Measurements from ENCODE around the gene MUC5AC. TPM values are rescaled to one million over a fixed set of nuclear protein-coding genes. Genes with fewer than 3 reads are reported as not detected.

The MUC5AC gene
- total RNA-seq, 1 experiment from 2014 or later: under 0.01 TPM

- H3K27me3 ChIP-seq (ENCODE audit: insufficient read depth, low read length): 0 out of 2 replicates have a peak, but pooled peaks cover 9% of the 10 kb centered on the region
- ATAC-seq: no peak
- H2AFZ ChIP-seq (ENCODE audit: low read depth, low read length, poor library complexity, severe bottlenecking): no peak overlapping the region
- no peak for DNase-seq (ENCODE audit: low read depth, low spot score)
- H3K9ac ChIP-seq (ENCODE audit: low read length): no peak overlapping the region
- H3K4me3 ChIP-seq (replicated peaks in 1 of 2; ENCODE audit: low read depth in 1 of 2, low read length in 2 of 2): no peak overlapping the region
- no peaks in the 10 kb centered on the region for H3K36me3 ChIP-seq (ENCODE audit: control insufficient read depth in 1 of 2, insufficient read depth in 2 of 2, low read length in 2 of 2)
- no peak overlapping the region for H3K4me2 ChIP-seq (ENCODE audit: low read length)
- H3K27ac ChIP-seq (ENCODE audit: low read depth, low read length): no peak overlapping the region
- RAD21 ChIA-PET (ENCODE audit: low non-redundant PET in 1 of 2, low total read pairs in 2 of 2, uncharacterized antibody in 2 of 2, unreplicated experiment in 2 of 2): no interaction called here
- POLR2A ChIA-PET: interaction anchor here (0.7 kb wide), 1 partner anchor 559 kb away, joined by 3 read pairs; no protein-coding TSS in a partner anchor
- no peaks in the 10 kb centered on the region for H3K79me2 ChIP-seq (ENCODE audit: insufficient read depth, low read length)
- no peaks in the 10 kb centered on the region for H3K9me2 ChIP-seq (ENCODE audit: insufficient read depth)
- no TSS peak for BruUV-seq (replicated peaks)
- H4K20me1 ChIP-seq (ENCODE audit: insufficient read depth): no peaks in the 10 kb centered on the region
- H3K4me1 ChIP-seq (ENCODE audit: control insufficient read depth in 1 of 2, insufficient read depth in 2 of 2, low read length in 2 of 2): no peaks in the 10 kb centered on the region
- intact Hi-C loops (cut with micrococcal nuclease): no loop called here
- TF ChIP-seq POLR2A (IDR thresholded peaks at IDR 0.05; ENCODE audit: borderline replicate concordance, extremely low read depth, insufficient read depth, insufficient read length) (no peak), EZH2phosphoT487 (IDR thresholded peaks at IDR 0.05; ENCODE audit: borderline replicate concordance) (no peak)
- CTCF ChIA-PET: no interaction called here
- no peaks in the 10 kb centered on the region for H3K9me3 ChIP-seq (ENCODE audit: control insufficient read depth in 1 of 2, insufficient read depth in 1 of 2, low read depth in 1 of 2, low read length in 2 of 2)
Measured at GRCh38 chr11:1218256-1218787, 60.6 kb downstream of the MUC5AC start.

- POLR2A ChIA-PET: no interaction called here
- no peak overlapping the region for H3K27ac ChIP-seq (ENCODE audit: low read depth, low read length)
Measured at GRCh38 chr11:1218788-1219445, 61.2 kb downstream of the MUC5AC start.

More at GRCh38 chr11:1218788-1219445, 61.2 kb downstream of the MUC5AC start:
- Histone ChIP-seq H3K9me3 (ENCODE audit: control insufficient read depth in 1 of 2, insufficient read depth in 1 of 2, low read depth in 1 of 2, low read length in 2 of 2) (no peaks in the 10 kb centered on the region), H3K4me2 (ENCODE audit: low read length) (no peak overlapping the region), H3K27me3 (ENCODE audit: insufficient read depth, low read length) (0 out of 2 replicates have a peak, but pooled peaks cover 9% of the 10 kb centered on the region), H2AFZ (ENCODE audit: low read depth, low read length, poor library complexity, severe bottlenecking) (no peak overlapping the region), H3K4me3 (replicated peaks in 1 of 2; ENCODE audit: low read depth in 1 of 2, low read length in 2 of 2) (no peak overlapping the region), H3K9me2 (ENCODE audit: insufficient read depth) (no peaks in the 10 kb centered on the region), H3K36me3 (ENCODE audit: control insufficient read depth in 1 of 2, insufficient read depth in 2 of 2, low read length in 2 of 2) (no peaks in the 10 kb centered on the region), H3K4me1 (ENCODE audit: control insufficient read depth in 1 of 2, insufficient read depth in 2 of 2, low read length in 2 of 2) (no peaks in the 10 kb centered on the region), H3K79me2 (ENCODE audit: insufficient read depth, low read length) (no peaks in the 10 kb centered on the region), H4K20me1 (ENCODE audit: insufficient read depth) (no peaks in the 10 kb centered on the region), H3K9ac (ENCODE audit: low read length) (no peak overlapping the region)
- TF ChIP-seq EZH2phosphoT487 (IDR thresholded peaks at IDR 0.05; ENCODE audit: borderline replicate concordance): no peak
- TF ChIP-seq POLR2A (IDR thresholded peaks at IDR 0.05; ENCODE audit: borderline replicate concordance, extremely low read depth, insufficient read depth, insufficient read length): no peak
- no peak for TF ChIP-seq EGR1 (IDR thresholded peaks at IDR 0.05; ENCODE audit: low read depth)
- no peak for TF ChIP-seq EZH2 (IDR thresholded peaks at IDR 0.05)
- TF ChIP-seq CBX3 (IDR thresholded peaks at IDR 0.05; ENCODE audit: low read depth): no peak
- no peak for TF ChIP-seq SP1 (IDR thresholded peaks at IDR 0.05; ENCODE audit: low read depth)
- no peak for TF ChIP-seq SIN3A (IDR thresholded peaks at IDR 0.05; ENCODE audit: low read depth)
- no peak for TF ChIP-seq FOSL1 (IDR thresholded peaks at IDR 0.05; ENCODE audit: low read depth)
- TF ChIP-seq, protein P1, sequence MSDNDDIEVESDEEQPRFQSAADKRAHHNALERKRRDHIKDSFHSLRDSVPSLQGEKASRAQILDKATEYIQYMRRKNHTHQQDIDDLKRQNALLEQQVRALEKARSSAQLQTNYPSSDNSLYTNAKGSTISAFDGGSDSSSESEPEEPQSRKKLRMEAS (IDR thresholded peaks at IDR 0.05): no peak
- no peak for TF ChIP-seq CEBPB (IDR thresholded peaks at IDR 0.05; ENCODE audit: low read depth)
- TF ChIP-seq POLR2AphosphoS5 (IDR thresholded peaks at IDR 0.05; ENCODE audit: low read depth, low read length): no peak
- TF ChIP-seq ATF3 (IDR thresholded peaks at IDR 0.05): no peak
- TF ChIP-seq ELF1 (IDR thresholded peaks at IDR 0.05; ENCODE audit: borderline replicate concordance, low read depth): no peak
- TF ChIP-seq, protein P2, sequence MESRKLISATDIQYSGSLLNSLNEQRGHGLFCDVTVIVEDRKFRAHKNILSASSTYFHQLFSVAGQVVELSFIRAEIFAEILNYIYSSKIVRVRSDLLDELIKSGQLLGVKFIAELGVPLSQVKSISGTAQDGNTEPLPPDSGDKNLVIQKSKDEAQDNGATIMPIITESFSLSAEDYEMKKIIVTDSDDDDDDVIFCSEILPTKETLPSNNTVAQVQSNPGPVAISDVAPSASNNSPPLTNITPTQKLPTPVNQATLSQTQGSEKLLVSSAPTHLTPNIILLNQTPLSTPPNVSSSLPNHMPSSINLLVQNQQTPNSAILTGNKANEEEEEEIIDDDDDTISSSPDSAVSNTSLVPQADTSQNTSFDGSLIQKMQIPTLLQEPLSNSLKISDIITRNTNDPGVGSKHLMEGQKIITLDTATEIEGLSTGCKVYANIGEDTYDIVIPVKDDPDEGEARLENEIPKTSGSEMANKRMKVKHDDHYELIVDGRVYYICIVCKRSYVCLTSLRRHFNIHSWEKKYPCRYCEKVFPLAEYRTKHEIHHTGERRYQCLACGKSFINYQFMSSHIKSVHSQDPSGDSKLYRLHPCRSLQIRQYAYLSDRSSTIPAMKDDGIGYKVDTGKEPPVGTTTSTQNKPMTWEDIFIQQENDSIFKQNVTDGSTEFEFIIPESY (IDR thresholded peaks at IDR 0.05; ENCODE audit: extremely low read depth, insufficient replicate concordance, low read length): no peak
- no peak for TF ChIP-seq JUND (IDR thresholded peaks at IDR 0.05)
- intact Hi-C loops (cut with micrococcal nuclease): no loop called here
- ATAC-seq (no peak), DNase-seq (ENCODE audit: low read depth, low spot score) (no peak)
- CTCF ChIA-PET: no interaction called here
- RAD21 ChIA-PET (ENCODE audit: low non-redundant PET in 1 of 2, low total read pairs in 2 of 2, uncharacterized antibody in 2 of 2, unreplicated experiment in 2 of 2): no interaction called here
- no TSS peak for BruUV-seq (replicated peaks)
